WTC11 (cell line): ENCODE results near the gene CDH7. TPM values are rescaled to one million over a fixed set of nuclear protein-coding genes. Genes with fewer than 3 reads are reported as not detected.

Source experiments
- ATAC-seq: fragments of 200-7000 bp; cut with Tn5 transposase; 2 replicates; pipeline ENCODE4 v1.10.0; 2021; ENCODE audit warnings: mild to moderate bottlenecking, moderate library complexity
- CTCF ChIA-PET: fragments of 300-600 bp; sonication (Branson Sonifier 250); formaldehyde crosslinking; loops from one replicate; lab custom pipeline; 2021; ENCODE audit warnings: antibody characterized with exemption; lab: Charles Lee
- POLR2A ChIA-PET: fragments of 350-600 bp; sonication (Branson Sonifier 250); formaldehyde crosslinking; loops from one replicate; lab custom pipeline; 2021; ENCODE audit warnings: antibody characterized with exemption; lab: Charles Lee
- DNase-seq: peaks from one replicate; pipeline ENCODE4 v3.0.0; 2021; ENCODE audit warnings: low spot score
- H3K27ac Mint-ChIP-seq: 2 replicates; pipeline ENCODE4 v1.8.0; 2021; ENCODE audit warnings: mixed read lengths
- H3K27me3 Mint-ChIP-seq: 2 replicates; pipeline ENCODE4 v1.8.0; 2021; ENCODE audit warnings: low read depth, mild to moderate bottlenecking, moderate library complexity, mixed read lengths
- H3K36me3 Mint-ChIP-seq: 2 replicates; pipeline ENCODE4 v1.8.0; 2021; ENCODE audit warnings: mixed read lengths
- H3K4me1 Mint-ChIP-seq: 2 replicates; pipeline ENCODE4 v1.8.0; 2022; ENCODE audit warnings: mixed read lengths
- H3K4me3 Mint-ChIP-seq: 2 replicates; pipeline ENCODE4 v1.8.0; 2021; ENCODE audit warnings: mild to moderate bottlenecking, moderate library complexity, mixed read lengths
- H3K9me3 Mint-ChIP-seq: 2 replicates; pipeline ENCODE4 v1.8.0; 2021; ENCODE audit warnings: mixed read lengths
- ATF3 ChIP-seq: sonication (generic); formaldehyde crosslinking; conservative IDR thresholded peaks from 2 replicates; pipeline ENCODE4 v1.8.1; 2022; ENCODE audit warnings: mild to moderate bottlenecking, missing genetic modification reagents
- ELF4 ChIP-seq: sonication (generic); formaldehyde crosslinking; IDR thresholded peaks from 2 replicates; pipeline ENCODE4 v1.8.1; 2022; ENCODE audit warnings: low read depth, mild to moderate bottlenecking, moderate library complexity, missing genetic modification reagents
- FOXK1 ChIP-seq: sonication (generic); formaldehyde crosslinking; IDR thresholded peaks from 2 replicates; pipeline ENCODE4 v1.8.0; 2022; ENCODE audit warnings: mild to moderate bottlenecking, moderate library complexity, missing genetic modification reagents
- NR1H2 ChIP-seq: sonication (generic); formaldehyde crosslinking; IDR thresholded peaks from 2 replicates; pipeline ENCODE4 v1.9.0; 2021; ENCODE audit warnings: mild to moderate bottlenecking, moderate library complexity, missing genetic modification reagents
- SMAD4 ChIP-seq: sonication (generic); formaldehyde crosslinking; IDR thresholded peaks from 2 replicates; pipeline ENCODE4 v1.8.0; 2022; ENCODE audit warnings: mild to moderate bottlenecking, missing genetic modification reagents
- TEAD1 ChIP-seq: sonication (generic); formaldehyde crosslinking; IDR thresholded peaks from 2 replicates; pipeline ENCODE4 v1.8.0; 2022; ENCODE audit warnings: mild to moderate bottlenecking, missing genetic modification reagents
- ZNF138 ChIP-seq: sonication (generic); formaldehyde crosslinking; conservative IDR thresholded peaks from 2 replicates; pipeline ENCODE4 v1.8.1; 2022; ENCODE audit warnings: mild to moderate bottlenecking, moderate library complexity, missing genetic modification reagents
- ZNF232 ChIP-seq: sonication (generic); formaldehyde crosslinking; IDR thresholded peaks from 2 replicates; pipeline ENCODE4 v1.8.0; 2022; ENCODE audit warnings: mild to moderate bottlenecking, missing genetic modification reagents
- ZNF396 ChIP-seq: fragments of 250-450 bp; sonication (Bioruptor Pico); IDR thresholded peaks from 2 replicates; pipeline ENCODE4 v1.8.0; 2021; ENCODE audit warnings: mild to moderate bottlenecking, moderate library complexity, borderline replicate concordance
- ZNF416 ChIP-seq: fragments of 250-450 bp; sonication (Bioruptor Pico); IDR thresholded peaks from 2 replicates; pipeline ENCODE4 v1.9.0; 2021; ENCODE audit warnings: mild to moderate bottlenecking, inconsistent platforms
- ZNF425 ChIP-seq: fragments of 250-450 bp; sonication (Bioruptor Pico); conservative IDR thresholded peaks from 2 replicates; pipeline ENCODE4 v1.9.0; 2021; ENCODE audit warnings: mild to moderate bottlenecking
- total RNA-seq: library from RNA; stranded (reverse); gene quantifications from 3 replicates; pipeline ENCODE4 v1.2.3, GENCODE V29; 2021
- TF ChIP-seq, protein P1 (sequence below): sonication (generic); formaldehyde crosslinking; IDR thresholded peaks from 2 replicates; pipeline ENCODE4 v1.8.1; 2023; ENCODE audit warnings: mild to moderate bottlenecking, missing genetic modification reagents
- TF ChIP-seq, protein P2 (sequence below): sonication (generic); formaldehyde crosslinking; IDR thresholded peaks from 2 replicates; pipeline ENCODE4 v1.8.0; 2022; ENCODE audit warnings: mild to moderate bottlenecking, missing genetic modification reagents
- TF ChIP-seq, protein P3 (sequence below): fragments of 250-450 bp; sonication (Bioruptor Pico); IDR thresholded peaks from 2 replicates; pipeline ENCODE4 v1.9.0; 2021; ENCODE audit warnings: mild to moderate bottlenecking
- TF ChIP-seq, protein P4 (sequence below): sonication (generic); formaldehyde crosslinking; IDR thresholded peaks from 2 replicates; pipeline ENCODE4 v1.8.0; 2022; ENCODE audit warnings: mild to moderate bottlenecking, missing genetic modification reagents
- TF ChIP-seq, protein P5 (sequence below): sonication (generic); formaldehyde crosslinking; IDR thresholded peaks from 2 replicates; pipeline ENCODE4 v1.8.0; 2023; ENCODE audit warnings: missing genetic modification reagents, mild to moderate bottlenecking, borderline replicate concordance
- TF ChIP-seq, protein P6 (sequence below): fragments of 250-450 bp; sonication (Bioruptor Pico); IDR thresholded peaks from 2 replicates; pipeline ENCODE4 v1.9.0; 2021; ENCODE audit warnings: moderate library complexity, mild to moderate bottlenecking, inconsistent platforms, borderline replicate concordance

The CDH7 gene
- total RNA-seq, 1 experiment from 2014 or later, result 1.3 TPM

DNA sequence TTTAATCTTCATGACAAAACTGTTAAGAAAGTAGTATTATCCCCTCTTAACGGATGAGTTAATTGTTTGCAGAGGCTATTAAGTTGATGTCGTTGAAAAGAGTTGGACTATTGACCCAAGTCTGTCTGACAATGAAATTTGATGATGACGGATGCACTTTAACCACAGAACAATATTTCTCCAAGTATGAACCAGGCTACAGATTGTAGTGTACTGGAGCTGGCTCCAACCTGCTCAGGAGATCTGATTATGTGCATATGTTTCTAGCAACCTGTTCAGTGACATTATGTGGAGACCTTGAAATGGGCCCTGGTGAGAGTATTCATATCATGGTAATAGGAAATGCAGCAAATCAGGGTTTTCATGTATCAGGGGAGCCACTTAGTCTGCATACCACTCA lies 174.1 kb downstream of the CDH7 start:
- no peak for DNase-seq
- Mint-ChIP-seq H3K4me3 (no peak overlapping the region), H3K4me1 (no peaks in the 10 kb centered on the region), H3K9me3 (0 out of 2 replicates have a peak, but pooled peaks cover under 1% of the 10 kb centered on the region), H3K27ac (no peak overlapping the region), H3K27me3 (peaks cover 24% of the 10 kb centered on the region)
- POLR2A ChIA-PET, result no interaction called here
- no peak for ATAC-seq
- CTCF ChIA-PET, result no interaction called here
- no peak for TF ChIP-seq TEAD1 (CRISPR knock-in tag)
- TF ChIP-seq, protein P1, sequence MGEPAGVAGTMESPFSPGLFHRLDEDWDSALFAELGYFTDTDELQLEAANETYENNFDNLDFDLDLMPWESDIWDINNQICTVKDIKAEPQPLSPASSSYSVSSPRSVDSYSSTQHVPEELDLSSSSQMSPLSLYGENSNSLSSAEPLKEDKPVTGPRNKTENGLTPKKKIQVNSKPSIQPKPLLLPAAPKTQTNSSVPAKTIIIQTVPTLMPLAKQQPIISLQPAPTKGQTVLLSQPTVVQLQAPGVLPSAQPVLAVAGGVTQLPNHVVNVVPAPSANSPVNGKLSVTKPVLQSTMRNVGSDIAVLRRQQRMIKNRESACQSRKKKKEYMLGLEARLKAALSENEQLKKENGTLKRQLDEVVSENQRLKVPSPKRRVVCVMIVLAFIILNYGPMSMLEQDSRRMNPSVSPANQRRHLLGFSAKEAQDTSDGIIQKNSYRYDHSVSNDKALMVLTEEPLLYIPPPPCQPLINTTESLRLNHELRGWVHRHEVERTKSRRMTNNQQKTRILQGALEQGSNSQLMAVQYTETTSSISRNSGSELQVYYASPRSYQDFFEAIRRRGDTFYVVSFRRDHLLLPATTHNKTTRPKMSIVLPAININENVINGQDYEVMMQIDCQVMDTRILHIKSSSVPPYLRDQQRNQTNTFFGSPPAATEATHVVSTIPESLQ, result no peak
- TF ChIP-seq, all 79 proteins: peak for 0
- H3K36me3 Mint-ChIP-seq, result no peaks in the 10 kb centered on the region

- peaks cover 7% of the 10 kb centered on the region; the same call in 1 of the 2 replicates for H3K36me3 Mint-ChIP-seq
- POLR2A ChIA-PET, result no interaction called here
- no peak overlapping the region for H3K4me3 Mint-ChIP-seq
- DNase-seq (no peak), ATAC-seq (no peak)
- peaks cover 18% of the 10 kb centered on the region for H3K4me1 Mint-ChIP-seq
- H3K9me3 Mint-ChIP-seq, result peaks cover 25% of the 10 kb centered on the region
- H3K27me3 Mint-ChIP-seq, result peaks cover 18% of the 10 kb centered on the region
- CTCF ChIA-PET, result no interaction called here
- TF ChIP-seq ELF4, result no peak
- no peak overlapping the region for H3K27ac Mint-ChIP-seq
Observed at GRCh38 chr18:65934874-65935273, 184.1 kb downstream of the CDH7 start.

DNA sequence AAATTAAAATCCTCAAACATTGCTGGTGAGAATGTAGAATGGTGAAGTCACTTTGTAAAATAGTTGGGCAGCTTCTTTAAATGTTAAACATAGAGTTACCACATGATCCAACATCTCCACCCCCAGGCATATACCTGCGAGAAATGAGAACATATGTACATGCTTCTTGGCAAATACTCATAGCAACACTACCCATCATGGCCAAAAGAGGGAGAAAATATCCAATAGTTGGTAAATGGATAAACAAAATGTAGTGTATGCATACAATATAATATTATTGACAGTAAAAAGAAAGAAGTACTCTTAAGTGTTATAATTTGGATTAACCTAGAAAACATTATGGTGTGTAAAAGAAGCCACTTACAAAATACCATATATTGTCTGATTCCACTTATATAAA lies 185.9 kb downstream of the CDH7 start:
- Mint-ChIP-seq H3K4me1 (peaks cover 22% of the 10 kb centered on the region), H3K27me3 (peaks cover 12% of the 10 kb centered on the region), H3K36me3 (peaks cover 7% of the 10 kb centered on the region; the same call in 1 of the 2 replicates), H3K9me3 (peaks cover 16% of the 10 kb centered on the region), H3K4me3 (no peak overlapping the region), H3K27ac (no peak overlapping the region)
- ATAC-seq, result no peak
- POLR2A ChIA-PET, result no interaction called here
- no peak for TF ChIP-seq ZNF396
- TF ChIP-seq, protein P2, sequence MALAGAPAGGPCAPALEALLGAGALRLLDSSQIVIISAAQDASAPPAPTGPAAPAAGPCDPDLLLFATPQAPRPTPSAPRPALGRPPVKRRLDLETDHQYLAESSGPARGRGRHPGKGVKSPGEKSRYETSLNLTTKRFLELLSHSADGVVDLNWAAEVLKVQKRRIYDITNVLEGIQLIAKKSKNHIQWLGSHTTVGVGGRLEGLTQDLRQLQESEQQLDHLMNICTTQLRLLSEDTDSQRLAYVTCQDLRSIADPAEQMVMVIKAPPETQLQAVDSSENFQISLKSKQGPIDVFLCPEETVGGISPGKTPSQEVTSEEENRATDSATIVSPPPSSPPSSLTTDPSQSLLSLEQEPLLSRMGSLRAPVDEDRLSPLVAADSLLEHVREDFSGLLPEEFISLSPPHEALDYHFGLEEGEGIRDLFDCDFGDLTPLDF, result no peak
- TF ChIP-seq FOXK1, result no peak
- TF ChIP-seq, protein P3, sequence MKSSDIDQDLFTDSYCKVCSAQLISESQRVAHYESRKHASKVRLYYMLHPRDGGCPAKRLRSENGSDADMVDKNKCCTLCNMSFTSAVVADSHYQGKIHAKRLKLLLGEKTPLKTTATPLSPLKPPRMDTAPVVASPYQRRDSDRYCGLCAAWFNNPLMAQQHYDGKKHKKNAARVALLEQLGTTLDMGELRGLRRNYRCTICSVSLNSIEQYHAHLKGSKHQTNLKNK, result no peak
- no peak for TF ChIP-seq ZNF232 (CRISPR knock-in tag)
- no peak for TF ChIP-seq ZNF425 (CRISPR knock-in tag)
- TF ChIP-seq, protein P4, sequence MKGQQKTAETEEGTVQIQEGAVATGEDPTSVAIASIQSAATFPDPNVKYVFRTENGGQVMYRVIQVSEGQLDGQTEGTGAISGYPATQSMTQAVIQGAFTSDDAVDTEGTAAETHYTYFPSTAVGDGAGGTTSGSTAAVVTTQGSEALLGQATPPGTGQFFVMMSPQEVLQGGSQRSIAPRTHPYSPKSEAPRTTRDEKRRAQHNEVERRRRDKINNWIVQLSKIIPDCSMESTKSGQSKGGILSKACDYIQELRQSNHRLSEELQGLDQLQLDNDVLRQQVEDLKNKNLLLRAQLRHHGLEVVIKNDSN (CRISPR knock-in tag), result no peak
- TF ChIP-seq, protein P5, sequence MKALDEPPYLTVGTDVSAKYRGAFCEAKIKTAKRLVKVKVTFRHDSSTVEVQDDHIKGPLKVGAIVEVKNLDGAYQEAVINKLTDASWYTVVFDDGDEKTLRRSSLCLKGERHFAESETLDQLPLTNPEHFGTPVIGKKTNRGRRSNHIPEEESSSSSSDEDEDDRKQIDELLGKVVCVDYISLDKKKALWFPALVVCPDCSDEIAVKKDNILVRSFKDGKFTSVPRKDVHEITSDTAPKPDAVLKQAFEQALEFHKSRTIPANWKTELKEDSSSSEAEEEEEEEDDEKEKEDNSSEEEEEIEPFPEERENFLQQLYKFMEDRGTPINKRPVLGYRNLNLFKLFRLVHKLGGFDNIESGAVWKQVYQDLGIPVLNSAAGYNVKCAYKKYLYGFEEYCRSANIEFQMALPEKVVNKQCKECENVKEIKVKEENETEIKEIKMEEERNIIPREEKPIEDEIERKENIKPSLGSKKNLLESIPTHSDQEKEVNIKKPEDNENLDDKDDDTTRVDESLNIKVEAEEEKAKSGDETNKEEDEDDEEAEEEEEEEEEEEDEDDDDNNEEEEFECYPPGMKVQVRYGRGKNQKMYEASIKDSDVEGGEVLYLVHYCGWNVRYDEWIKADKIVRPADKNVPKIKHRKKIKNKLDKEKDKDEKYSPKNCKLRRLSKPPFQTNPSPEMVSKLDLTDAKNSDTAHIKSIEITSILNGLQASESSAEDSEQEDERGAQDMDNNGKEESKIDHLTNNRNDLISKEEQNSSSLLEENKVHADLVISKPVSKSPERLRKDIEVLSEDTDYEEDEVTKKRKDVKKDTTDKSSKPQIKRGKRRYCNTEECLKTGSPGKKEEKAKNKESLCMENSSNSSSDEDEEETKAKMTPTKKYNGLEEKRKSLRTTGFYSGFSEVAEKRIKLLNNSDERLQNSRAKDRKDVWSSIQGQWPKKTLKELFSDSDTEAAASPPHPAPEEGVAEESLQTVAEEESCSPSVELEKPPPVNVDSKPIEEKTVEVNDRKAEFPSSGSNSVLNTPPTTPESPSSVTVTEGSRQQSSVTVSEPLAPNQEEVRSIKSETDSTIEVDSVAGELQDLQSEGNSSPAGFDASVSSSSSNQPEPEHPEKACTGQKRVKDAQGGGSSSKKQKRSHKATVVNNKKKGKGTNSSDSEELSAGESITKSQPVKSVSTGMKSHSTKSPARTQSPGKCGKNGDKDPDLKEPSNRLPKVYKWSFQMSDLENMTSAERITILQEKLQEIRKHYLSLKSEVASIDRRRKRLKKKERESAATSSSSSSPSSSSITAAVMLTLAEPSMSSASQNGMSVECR (CRISPR knock-in tag), result no peak
- TF ChIP-seq, protein P6, sequence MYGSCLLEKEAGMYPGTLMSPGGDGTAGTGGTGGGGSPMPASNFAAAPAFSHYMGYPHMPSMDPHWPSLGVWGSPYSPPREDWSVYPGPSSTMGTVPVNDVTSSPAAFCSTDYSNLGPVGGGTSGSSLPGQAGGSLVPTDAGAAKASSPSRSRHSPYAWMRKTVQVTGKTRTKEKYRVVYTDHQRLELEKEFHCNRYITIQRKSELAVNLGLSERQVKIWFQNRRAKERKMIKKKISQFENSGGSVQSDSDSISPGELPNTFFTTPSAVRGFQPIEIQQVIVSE (CRISPR knock-in tag), result no peak
- no peak for TF ChIP-seq ATF3
- TF ChIP-seq ZNF416 (CRISPR knock-in tag), result no peak
- TF ChIP-seq SMAD4 (CRISPR knock-in tag), result no peak
- TF ChIP-seq ZNF138, result no peak
- no peak for TF ChIP-seq NR1H2 (CRISPR knock-in tag)
- DNase-seq, result no peak
- CTCF ChIA-PET, result no interaction called here
